Head of caudate nucleus (tissue), 42 donors: ENCODE measurements around the gene DAB2.
A peak's percentile ranks its signal among the peaks of the same experiment; 100 is the strongest.

Experiments used
- DNase-seq, 42 donors: peaks; one replicate each; pipeline versions ENCODE4 v3.0.0 to v3.0.0-alpha.2; 2020 to 2021; ENCODE audit warnings: mixed read lengths in 7 of 42
- intact Hi-C: fragments of 100-400 bp; cut with DNase I; formaldehyde crosslinking; loops from one replicate; pipeline ENCODE4 v1.15.0; 2022

The DAB2 gene

DNA sequence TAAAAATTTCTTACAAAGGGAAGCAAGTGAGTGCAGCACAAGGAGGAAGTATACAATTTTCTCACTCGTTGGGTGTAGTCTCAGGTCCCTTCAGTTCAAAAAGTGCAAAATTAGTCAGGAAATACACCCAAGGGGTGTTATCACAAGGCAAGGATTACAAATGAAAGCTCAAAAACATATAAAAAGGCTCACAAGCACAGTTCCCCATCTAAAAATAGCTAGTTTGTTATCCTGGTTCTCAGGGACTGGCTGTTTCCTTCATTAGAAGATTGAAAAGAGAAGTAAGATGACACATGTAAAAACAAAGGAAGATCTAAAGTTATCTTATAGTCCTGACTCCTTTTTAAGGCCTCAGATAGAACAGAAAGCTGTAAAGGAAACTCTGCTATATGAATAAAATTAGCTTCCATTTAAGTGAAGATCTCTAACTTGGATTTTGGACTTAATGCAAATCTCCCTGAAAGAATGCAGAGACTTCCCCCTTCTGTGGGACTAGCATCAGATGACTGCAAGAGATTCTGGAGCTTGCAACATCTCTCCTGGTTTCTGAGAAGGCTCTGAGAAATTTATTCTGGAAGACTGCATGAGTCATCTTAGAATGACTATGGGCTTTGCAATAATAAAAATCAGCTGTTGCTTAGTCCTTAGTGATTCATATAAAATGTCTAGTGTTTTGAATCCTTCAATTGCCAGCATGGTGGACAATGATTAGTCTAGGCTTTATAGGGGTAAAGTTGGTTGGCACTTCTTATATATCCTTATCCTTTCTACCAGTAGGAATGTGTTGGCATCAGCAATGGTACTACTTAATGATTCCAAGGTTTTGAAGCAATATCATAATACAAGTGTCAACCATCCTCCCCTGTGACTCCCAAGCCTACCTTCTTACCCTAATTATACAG is 25.4 kb downstream of the DAB2 start:
- peak in 8 of 42 donors; percentile 27 to 59 (median 36) for DNase-seq
- intact Hi-C loops, result no loop called here

DNA sequence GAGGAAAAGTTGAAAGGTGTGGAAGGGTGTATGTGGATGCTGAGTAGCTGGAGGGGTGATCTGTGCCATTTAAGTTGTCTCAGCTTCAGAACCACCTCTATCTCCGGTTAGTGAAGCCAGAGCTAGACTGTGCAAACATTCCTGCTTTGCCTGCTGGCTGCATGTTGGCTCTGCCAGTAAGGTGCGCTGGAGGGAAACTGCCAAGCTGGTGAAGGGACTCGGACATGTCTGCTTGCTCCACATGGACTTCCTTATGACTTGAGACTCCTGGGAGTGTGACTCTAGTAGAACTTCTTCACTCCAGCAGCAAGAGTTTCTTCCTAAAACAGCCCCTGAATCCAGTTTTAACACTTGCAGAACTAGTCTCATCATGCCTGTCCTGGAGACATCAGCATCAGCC is 27.9 kb downstream of the DAB2 start:
- no peak for DNase-seq
- intact Hi-C loops, result no loop called here

DNA sequence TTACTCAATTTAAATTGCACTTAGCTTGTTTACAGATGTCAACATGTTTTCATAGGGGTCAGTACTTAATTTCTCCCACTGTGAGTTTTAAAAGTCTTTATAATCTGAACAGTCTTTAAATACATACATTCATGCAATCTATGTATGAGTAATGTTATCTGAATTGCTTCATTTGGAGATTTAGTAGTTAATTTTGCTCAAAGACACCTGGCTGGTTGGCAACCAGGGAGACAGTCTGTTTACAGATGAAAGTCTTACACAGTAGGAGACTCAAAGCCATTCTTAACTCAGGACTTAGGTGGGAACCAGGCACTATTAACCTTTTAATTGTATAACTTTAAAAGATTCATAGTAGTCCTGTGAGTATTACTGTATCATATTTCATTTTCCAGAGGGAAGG is 29.3 kb downstream of the DAB2 start:
- no peak for DNase-seq
- intact Hi-C loops, result no loop called here

DNA sequence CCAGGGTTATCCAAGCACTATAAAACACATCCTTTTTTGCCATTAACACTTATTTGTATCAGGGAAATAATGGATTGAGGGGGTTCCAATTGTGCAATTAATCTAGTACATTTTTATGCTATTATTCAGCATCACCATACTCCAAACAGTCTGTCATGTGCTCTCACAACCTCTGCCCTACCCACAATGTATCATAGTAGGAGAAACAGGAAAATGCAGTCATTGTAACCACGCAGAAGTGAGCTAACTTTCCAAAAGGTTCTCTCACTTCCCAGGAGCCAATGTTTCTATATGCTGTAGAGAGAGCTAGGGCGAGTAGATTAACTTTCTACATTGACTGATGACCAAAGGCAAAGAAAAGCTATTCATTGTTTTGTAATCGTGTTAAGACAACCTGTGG is 29.8 kb downstream of the DAB2 start:
- DNase-seq, result no peak
- intact Hi-C loops, result no loop called here

DNA sequence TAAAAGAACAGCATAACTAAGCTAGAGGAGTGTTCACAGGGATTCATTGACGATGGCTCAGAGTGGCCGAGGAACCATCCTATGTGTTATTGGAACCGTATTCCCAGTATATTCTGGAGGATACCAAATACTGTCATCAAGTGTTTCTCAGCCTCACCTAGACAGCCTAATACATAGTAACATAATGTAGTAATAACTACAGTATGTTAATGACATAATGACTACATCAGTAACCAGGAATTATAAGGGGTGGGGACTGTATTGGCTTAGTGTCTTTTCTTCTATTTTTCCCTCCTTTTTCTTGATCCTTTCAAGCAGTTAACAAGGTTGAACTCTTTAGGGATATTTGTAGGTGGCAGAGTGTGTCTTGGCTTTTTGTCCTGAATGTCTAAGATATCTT is 33.8 kb downstream of the DAB2 start:
- intact Hi-C loops, result no loop called here

DNA sequence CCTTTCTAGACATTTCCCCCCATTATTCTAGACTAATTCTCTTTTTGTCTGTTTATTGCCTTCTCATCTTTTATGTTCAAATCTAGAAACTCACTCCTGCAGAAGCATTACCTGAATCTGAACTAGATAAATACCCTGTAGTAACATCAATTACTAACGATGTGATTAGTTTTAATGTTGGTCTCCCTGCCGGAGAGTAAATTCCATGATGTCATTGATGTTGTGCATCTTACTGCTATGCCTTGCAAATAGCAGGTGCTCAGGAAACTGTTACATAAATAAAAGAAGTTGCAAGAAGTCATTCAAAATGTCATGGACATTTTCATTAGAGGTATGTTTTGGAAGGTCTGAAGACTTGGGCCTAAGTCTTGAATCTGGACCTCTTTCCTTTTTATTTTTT is 37.5 kb downstream of the DAB2 start:
- no peak for DNase-seq
- intact Hi-C loops, result no loop called here

More for the DNA sequence above, 33.8 kb downstream of the DAB2 start:
- DNase-seq, result no peak

DNA sequence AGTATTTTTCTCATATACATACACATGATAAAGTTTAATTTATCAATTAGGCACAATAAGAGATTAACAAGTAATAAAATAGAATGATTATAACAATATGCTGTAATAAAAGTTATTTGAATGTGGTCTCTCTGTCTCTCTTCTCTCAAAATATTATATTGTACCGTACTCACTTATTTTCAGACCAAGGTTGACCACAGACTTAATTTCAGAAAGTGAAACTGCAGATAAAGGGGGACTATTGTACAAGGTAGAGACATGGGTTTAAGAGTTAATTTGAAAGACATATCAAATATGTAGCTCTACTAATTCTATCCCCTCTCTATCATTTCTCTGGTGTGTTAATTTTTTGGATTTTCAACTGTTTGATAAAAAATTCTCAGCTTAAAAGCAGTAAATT is 40.5 kb downstream of the DAB2 start:
- no peak for DNase-seq
- intact Hi-C loops, result no loop called here

DNA sequence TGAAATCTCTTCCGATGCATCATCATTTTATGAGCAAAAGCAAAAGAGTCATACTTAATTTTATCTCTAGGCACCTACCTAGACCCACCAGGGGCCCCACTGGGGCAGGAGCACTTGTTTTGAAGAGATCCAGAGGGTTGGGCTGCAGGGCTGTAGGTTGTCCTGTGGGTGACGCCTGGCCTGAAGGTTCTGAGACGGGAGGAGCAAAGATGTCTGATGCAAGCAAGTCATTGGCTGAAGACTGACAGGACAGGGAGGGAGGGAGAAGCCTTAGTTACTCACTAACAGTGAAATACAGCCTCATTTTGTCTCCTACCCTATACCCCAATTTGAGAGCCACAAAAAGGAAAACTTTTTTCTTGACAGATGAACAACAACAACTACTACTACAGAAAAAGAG is 43.4 kb downstream of the DAB2 start:
- intact Hi-C loops, result no loop called here

DNA sequence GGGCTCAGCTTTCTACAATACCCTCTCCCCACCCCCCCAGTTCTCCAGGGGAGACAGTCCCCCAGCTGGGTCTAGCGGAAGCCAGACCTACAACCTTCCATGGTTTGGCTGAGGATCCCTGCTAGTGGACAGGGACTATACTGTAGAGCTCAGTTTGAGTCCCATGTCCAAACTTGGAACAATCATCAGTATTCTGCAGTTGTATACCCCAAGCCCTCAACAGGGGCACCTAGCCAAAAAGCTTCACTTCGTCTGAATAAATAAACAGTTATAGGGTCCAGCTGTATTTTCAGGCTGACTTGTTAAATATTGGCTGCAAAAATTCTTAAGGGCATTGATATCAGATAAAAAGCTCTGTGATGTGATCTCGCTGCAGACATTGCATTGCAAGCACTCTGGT is 45.1 kb downstream of the DAB2 start:
- intact Hi-C loops, result loop anchor here (5.0 kb wide), 1 partner anchor 168 kb away; no protein-coding TSS in a partner anchor
- peak in 2 of 42 donors; percentile 9 to 11 for DNase-seq

More for the DNA sequence above, 43.4 kb downstream of the DAB2 start:
- DNase-seq, result no peak

DNA sequence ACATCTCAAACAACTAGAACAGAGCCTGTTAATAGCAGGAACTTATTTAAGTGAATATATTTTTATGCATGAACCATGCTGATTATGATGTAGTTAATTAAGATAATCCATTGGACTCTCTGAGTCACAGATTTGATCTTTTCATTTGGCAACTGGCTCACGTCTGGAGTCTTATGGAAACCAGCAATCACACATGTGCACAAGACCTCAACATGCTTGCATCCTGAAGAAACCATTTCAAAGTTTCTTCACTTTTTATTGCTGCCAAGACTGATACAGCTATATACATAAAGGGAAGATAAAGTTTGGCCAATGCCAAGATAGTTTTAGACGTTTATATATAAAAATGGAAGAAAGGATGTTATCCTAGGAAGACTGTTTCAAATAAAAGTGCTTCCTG is 47.2 kb downstream of the DAB2 start:
- no peak for DNase-seq
- intact Hi-C loops, result loop anchor here (5.0 kb wide), 1 partner anchor 170 kb away; no protein-coding TSS in a partner anchor

DNA sequence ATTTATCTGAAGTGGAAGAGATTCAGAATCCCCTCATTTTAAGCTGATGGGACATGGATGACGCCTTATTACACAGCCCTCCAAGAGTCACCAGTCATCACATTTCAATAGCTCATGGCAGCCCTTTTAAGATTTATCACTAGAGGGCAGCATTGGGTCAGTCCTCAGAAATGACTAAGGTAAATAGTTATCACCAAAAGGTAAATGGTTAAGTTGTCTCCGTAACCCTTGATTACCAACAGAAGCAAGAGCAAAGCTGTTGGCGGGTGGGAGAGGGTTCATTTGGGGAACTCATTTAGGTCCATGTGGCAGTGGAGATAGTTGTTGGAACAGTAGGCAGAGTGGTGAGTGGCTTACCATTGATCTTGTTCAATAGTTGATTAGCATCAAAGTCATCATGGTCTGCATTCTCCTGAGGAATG is 48.5 kb downstream of the DAB2 start:
- intact Hi-C loops, result loop anchor here (5.0 kb wide), 1 partner anchor 171 kb away; no protein-coding TSS in a partner anchor
- peak in 22 of 42 donors; percentile 6 to 77 (median 46) for DNase-seq

DNA sequence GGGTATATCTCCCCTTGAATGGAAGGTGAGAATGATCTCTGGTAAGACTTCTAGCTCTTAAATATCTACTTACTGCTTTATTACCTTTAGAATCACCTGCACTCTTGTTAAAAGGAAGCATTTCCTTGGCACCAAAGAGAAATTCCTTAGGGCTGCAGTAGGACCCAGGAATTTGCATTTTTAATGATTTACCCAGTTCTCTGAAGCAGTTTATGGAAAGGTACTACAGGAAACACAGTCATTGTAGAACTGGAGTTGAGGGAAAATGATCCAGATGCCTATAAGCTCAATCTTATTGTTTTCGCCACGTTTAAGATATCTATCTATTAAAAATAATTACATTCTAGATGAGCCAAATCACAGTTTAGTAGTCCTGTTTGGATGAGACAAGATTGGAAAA is 51.0 kb downstream of the DAB2 start:
- intact Hi-C loops, result no loop called here
- no peak for DNase-seq

DNA sequence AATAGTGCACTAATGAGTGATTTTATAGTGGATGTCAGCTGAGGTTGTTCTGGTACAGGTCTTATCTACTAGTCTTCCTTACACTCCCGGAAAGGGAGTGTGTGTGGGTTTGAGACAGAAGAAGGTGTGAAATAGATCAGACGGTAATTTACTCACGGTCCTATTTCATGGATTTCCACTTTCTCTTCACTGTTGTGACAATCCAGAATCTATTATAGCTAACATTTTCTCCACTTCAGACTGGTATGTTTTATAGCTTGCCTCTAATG is 53.5 kb downstream of the DAB2 start:
- no peak for DNase-seq
- intact Hi-C loops, result no loop called here

DNA sequence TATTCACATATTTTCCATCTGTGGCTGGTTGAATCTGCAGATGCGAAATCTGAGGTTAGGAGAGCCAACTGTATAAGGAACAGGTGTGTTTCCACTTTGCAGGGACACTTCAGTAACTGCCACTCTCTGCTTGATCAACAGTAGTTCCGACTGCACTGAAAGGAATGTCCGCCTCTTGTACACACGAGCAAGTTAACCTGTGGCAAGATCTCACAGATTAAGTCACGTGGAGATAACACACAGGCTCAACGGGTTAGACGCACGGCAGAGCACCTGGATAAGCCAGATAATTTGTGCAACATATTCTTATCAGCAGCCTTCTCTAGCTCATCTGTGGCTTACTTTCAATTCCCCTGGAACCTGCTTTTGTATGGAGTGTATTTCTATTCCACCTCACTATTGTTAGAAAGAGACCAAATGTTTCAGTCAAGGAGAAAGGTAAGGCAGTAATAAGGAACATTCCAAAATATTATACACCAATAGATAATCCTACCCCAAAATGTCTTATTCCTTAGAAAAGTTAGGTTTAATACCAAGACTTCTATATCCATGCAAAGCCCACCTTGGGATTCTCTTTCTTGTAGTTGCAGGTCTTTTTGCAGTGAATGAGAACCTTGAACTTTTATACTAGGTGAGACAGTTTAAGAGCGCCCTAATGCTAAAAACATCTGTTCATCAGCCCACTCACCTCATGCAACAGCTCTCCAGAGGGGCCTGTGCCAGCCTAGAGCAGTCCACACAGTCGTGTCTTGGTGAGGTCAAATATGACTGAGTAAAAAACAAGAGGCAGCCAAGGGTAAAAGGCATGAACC is 54.0 kb downstream of the DAB2 start:
- intact Hi-C loops, result no loop called here
- no peak for DNase-seq

DNA sequence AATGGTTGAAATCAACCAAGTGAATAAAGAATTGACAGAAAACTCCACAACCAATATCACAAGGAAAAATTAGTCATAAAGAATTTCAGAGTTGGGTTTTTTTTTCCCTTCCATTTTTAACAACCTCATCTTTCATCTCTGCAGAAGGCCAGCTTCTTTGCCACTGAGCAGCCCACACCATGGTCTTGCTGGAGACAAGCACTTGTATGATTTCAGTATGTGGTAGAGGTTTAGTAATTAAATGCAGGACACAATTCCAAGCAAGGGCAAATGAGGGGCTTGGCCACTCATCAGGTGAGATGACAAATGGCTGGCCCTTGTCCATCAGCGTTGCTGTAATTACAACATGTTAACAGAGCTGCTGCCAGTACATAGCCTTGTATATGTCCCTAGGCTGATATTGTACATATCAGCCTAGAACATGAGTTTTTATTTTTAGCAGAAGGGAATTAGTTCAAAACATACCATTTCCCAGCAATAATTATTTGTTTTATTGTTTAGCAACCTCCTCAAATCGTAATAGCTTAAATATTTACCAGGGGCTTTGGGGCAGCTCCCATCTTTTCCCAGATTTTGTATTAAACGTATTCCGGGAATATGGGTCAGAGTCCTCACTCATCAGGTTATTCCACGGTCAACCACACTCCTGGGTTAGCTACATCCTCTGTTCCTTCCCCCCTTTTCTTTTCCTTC is 55.5 kb downstream of the DAB2 start:
- no peak for DNase-seq
- intact Hi-C loops, result no loop called here

DNA sequence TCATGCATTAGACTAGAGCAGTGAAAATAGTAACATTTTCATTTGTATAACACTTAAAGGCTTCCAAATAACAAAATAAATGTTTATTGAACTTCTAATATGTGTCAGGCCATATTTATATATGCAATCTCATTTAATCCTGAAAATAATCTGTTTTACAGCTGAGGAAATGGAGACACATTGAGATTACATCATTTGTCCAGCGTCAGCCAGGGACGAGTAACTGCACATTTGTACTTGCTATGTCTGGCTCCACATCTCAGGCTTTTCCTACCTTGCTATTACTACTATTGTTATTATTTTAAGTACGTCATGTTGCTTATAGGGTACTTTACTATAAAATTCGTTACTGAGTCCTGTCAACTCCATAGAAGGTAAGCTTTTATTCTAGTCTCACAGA is 56.7 kb downstream of the DAB2 start:
- intact Hi-C loops, result no loop called here
- no peak for DNase-seq

DNA sequence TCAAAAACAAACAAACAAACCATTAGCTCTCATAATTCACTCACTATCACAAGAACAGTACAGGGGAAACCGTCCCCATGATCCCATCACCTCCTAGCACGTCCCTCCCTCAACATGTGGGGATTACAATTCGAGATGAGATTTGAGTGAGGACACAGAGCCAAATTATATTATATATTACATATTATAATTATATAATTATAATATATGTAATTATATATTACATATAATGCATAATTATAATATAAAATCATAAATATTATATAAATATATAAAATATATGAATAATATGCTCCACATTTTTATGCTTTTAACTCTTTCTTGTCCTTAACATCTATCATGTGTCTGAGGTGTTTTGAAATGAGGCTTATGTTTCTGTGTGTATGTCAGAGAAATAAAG is 57.1 kb downstream of the DAB2 start:
- no peak for DNase-seq
- intact Hi-C loops, result no loop called here

DNA sequence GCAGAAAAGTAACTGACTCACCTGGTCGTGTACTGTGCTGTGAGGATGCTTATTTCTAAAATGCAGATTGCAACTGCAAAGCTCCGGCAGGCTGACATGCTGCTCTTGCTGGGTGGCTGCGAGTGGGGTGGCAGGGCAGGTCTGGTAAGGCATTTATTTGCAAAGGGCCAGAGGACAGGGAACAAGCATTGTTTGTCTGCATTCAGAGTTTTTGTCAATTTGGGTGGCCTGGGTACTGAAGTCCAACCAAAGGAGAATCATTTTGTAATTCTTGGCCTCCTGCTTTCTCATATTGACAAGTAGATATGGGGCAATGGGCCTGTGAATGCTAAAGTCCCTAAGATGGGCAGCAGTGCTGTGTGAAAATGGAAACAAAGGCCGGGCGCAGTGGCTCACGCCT is 60.4 kb downstream of the DAB2 start, which contains the start of gene C9:
Gene C9, minus strand, starts transcription at position 129 of the 400 bp plus-strand sequence. Its CDS starts 31 bp downstream, at position 98.
- intact Hi-C loops, result no loop called here

DNA sequence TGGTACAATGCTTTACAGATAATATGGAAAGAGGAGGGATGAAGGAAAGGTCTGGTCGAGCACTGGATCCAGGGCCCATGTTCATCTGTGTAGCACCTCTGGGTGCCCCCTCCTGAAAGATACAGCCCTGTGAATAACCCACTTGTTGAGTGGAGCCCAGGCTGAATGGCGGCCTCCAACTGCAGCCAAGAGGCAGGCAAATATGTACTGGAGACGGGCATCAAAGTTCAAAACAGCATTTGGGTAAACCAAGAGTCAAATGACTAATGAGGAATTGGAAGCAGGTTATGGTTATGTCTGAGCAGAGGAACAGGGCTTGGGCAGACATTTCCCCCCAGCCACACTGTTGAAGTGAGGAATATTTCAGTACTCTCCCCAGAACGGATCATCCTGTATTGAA is 61.6 kb downstream of the DAB2 start:
- intact Hi-C loops, result no loop called here
- no peak for DNase-seq

More for the DNA sequence above, 60.4 kb downstream of the DAB2 start, which contains the start of gene C9:
- DNase-seq, result no peak

DNA sequence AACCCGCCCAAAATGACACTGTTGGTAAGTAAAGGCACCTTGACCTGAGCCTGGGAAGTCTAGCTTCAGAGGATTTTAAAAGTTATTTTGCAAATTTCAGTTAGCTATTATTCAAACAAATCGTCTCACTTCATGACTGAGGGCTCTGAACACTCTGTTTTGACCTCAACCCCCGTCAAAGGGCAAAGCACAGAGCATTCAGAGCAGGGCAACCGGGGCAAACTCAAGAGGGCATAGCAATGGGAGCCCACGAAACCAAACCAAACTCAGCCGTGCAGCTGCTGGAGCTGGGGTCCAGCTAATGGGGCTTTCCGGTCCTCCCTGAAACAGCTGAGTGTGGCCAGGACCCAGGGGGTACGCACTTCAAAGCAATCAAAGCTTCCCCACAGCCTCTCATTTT is 62.1 kb downstream of the DAB2 start:
- no peak for DNase-seq
- intact Hi-C loops, result no loop called here
